ENCODE results near the gene ZNF277. TPM values are rescaled to one million over a fixed set of nuclear protein-coding genes. Genes with fewer than 3 reads are reported as not detected.
"Not testable (repeated sequence)": the region's sequence is repeated elsewhere in the genome, so short reads cannot be mapped to it uniquely, and the experiment has no call there.

Gene ZNF277
- polyA plus RNA-seq, 2 donors = 10.3 to 14.5 TPM

GRCh38 chr7:112316803-112317202 lies 110.3 kb downstream of the ZNF277 start:
- 94 to 96% methylated on average over 2 of the region's 2 CpGs for WGBS, 2 donors
- H3K36me3 ChIP-seq (ENCODE audit: control insufficient read depth in 2 of 2, insufficient read depth in 2 of 2, low read length in 1 of 2); H3K9me3 ChIP-seq (ENCODE audit: control insufficient read depth in 2 of 2, insufficient read depth in 1 of 2, low read depth in 1 of 2, low read length in 1 of 2); H3K4me3 ChIP-seq (ENCODE audit: low read depth in 1 of 2, low read length in 2 of 2); H3K4me1 ChIP-seq (ENCODE audit: control insufficient read depth in 2 of 2, insufficient read depth in 2 of 2, low read length in 1 of 2); H3K27me3 ChIP-seq (ENCODE audit: control insufficient read depth in 1 of 2, insufficient read depth in 2 of 2, low read length in 2 of 2); H3K27ac ChIP-seq (ENCODE audit: low read depth in 2 of 2, low read length in 1 of 2): not testable (repeated sequence)

- Histone ChIP-seq H3K4me3 (ENCODE audit: low read depth in 1 of 2, low read length in 2 of 2) (no peak overlapping the region), H3K36me3 (ENCODE audit: control insufficient read depth in 2 of 2, insufficient read depth in 2 of 2, low read length in 1 of 2) (peaks cover 0 to 8% of the 10 kb centered on the region in 2 donors)
- 97 to 98% methylated on average over 1 of the region's 1 CpG for WGBS, 2 donors
Measured at GRCh38 chr7:112322070-112322469, 115.6 kb downstream of the ZNF277 start.

GRCh38 chr7:112327566-112327965 lies 121.1 kb downstream of the ZNF277 start:
- Histone ChIP-seq H3K4me1 (ENCODE audit: control insufficient read depth in 2 of 2, insufficient read depth in 2 of 2, low read length in 1 of 2) (no peaks in the 10 kb centered on the region), H3K27me3 (ENCODE audit: control insufficient read depth in 1 of 2, insufficient read depth in 2 of 2, low read length in 2 of 2) (no peaks in the 10 kb centered on the region), H3K36me3 (ENCODE audit: control insufficient read depth in 2 of 2, insufficient read depth in 2 of 2, low read length in 1 of 2) (peaks cover 0 to 10% of the 10 kb centered on the region in 2 donors)

More at GRCh38 chr7:112322070-112322469, 115.6 kb downstream of the ZNF277 start:
- no peaks in the 10 kb centered on the region for H3K4me1 ChIP-seq (ENCODE audit: control insufficient read depth in 2 of 2, insufficient read depth in 2 of 2, low read length in 1 of 2)
- H3K27me3 ChIP-seq (ENCODE audit: control insufficient read depth in 1 of 2, insufficient read depth in 2 of 2, low read length in 2 of 2) = no peaks in the 10 kb centered on the region
- H3K27ac ChIP-seq (ENCODE audit: low read depth in 2 of 2, low read length in 1 of 2) = no peak overlapping the region
- no peaks in the 10 kb centered on the region for H3K9me3 ChIP-seq (ENCODE audit: control insufficient read depth in 2 of 2, insufficient read depth in 1 of 2, low read depth in 1 of 2, low read length in 1 of 2)

GRCh38 chr7:112331492-112331891 lies 125.0 kb downstream of the ZNF277 start:
- no peak overlapping the region for H3K27ac ChIP-seq (ENCODE audit: low read depth in 2 of 2, low read length in 1 of 2)
- 73 to 78% methylated on average over 1 of the region's 1 CpG for whole genome bisulfite sequencing, 2 donors
- H3K4me3 ChIP-seq (ENCODE audit: low read depth in 1 of 2, low read length in 2 of 2) = no peak overlapping the region
- no peaks in the 10 kb centered on the region for H3K27me3 ChIP-seq (ENCODE audit: control insufficient read depth in 1 of 2, insufficient read depth in 2 of 2, low read length in 2 of 2)
- peaks cover 0 to 4% of the 10 kb centered on the region in 2 donors for H3K36me3 ChIP-seq (ENCODE audit: control insufficient read depth in 2 of 2, insufficient read depth in 2 of 2, low read length in 1 of 2)
- H3K9me3 ChIP-seq (ENCODE audit: control insufficient read depth in 2 of 2, insufficient read depth in 1 of 2, low read depth in 1 of 2, low read length in 1 of 2) = no peaks in the 10 kb centered on the region
- H3K4me1 ChIP-seq (ENCODE audit: control insufficient read depth in 2 of 2, insufficient read depth in 2 of 2, low read length in 1 of 2) = no peaks in the 10 kb centered on the region

More at GRCh38 chr7:112327566-112327965, 121.1 kb downstream of the ZNF277 start:
- WGBS, 2 donors = 77 to 85% methylated on average over 1 of the region's 1 CpG
- no peaks in the 10 kb centered on the region for H3K9me3 ChIP-seq (ENCODE audit: control insufficient read depth in 2 of 2, insufficient read depth in 1 of 2, low read depth in 1 of 2, low read length in 1 of 2)
- no peak overlapping the region for H3K27ac ChIP-seq (ENCODE audit: low read depth in 2 of 2, low read length in 1 of 2)
- H3K4me3 ChIP-seq (ENCODE audit: low read depth in 1 of 2, low read length in 2 of 2) = no peak overlapping the region

GRCh38 chr7:112334366-112334765 lies 127.9 kb downstream of the ZNF277 start:
- no peaks in the 10 kb centered on the region for H3K9me3 ChIP-seq (ENCODE audit: control insufficient read depth in 2 of 2, insufficient read depth in 1 of 2, low read depth in 1 of 2, low read length in 1 of 2)
- H3K4me3 ChIP-seq (ENCODE audit: low read depth in 1 of 2, low read length in 2 of 2) = no peak overlapping the region
- peaks cover 0 to 2% of the 10 kb centered on the region in 2 donors for H3K36me3 ChIP-seq (ENCODE audit: control insufficient read depth in 2 of 2, insufficient read depth in 2 of 2, low read length in 1 of 2)
- H3K4me1 ChIP-seq (ENCODE audit: control insufficient read depth in 2 of 2, insufficient read depth in 2 of 2, low read length in 1 of 2) = no peaks in the 10 kb centered on the region
- no peaks in the 10 kb centered on the region for H3K27me3 ChIP-seq (ENCODE audit: control insufficient read depth in 1 of 2, insufficient read depth in 2 of 2, low read length in 2 of 2)
- 56 to 64% methylated on average over 1 of the region's 1 CpG for WGBS, 2 donors
- H3K27ac ChIP-seq (ENCODE audit: low read depth in 2 of 2, low read length in 1 of 2) = no peak overlapping the region

- WGBS, 2 donors = 88 to 96% methylated on average over 2 of the region's 2 CpGs
- no peaks in the 10 kb centered on the region for H3K27me3 ChIP-seq (ENCODE audit: control insufficient read depth in 1 of 2, insufficient read depth in 2 of 2, low read length in 2 of 2)
- H3K4me1 ChIP-seq (ENCODE audit: control insufficient read depth in 2 of 2, insufficient read depth in 2 of 2, low read length in 1 of 2) = no peaks in the 10 kb centered on the region
- no peaks in the 10 kb centered on the region for H3K9me3 ChIP-seq (ENCODE audit: control insufficient read depth in 2 of 2, insufficient read depth in 1 of 2, low read depth in 1 of 2, low read length in 1 of 2)
- no peak overlapping the region for H3K27ac ChIP-seq (ENCODE audit: low read depth in 2 of 2, low read length in 1 of 2)
- no peak overlapping the region for H3K4me3 ChIP-seq (ENCODE audit: low read depth in 1 of 2, low read length in 2 of 2)
- peaks cover 0 to 2% of the 10 kb centered on the region in 2 donors for H3K36me3 ChIP-seq (ENCODE audit: control insufficient read depth in 2 of 2, insufficient read depth in 2 of 2, low read length in 1 of 2)
Measured at GRCh38 chr7:112336261-112336660, 129.8 kb downstream of the ZNF277 start.

- no peaks in the 10 kb centered on the region for H3K9me3 ChIP-seq (ENCODE audit: control insufficient read depth in 2 of 2, insufficient read depth in 1 of 2, low read depth in 1 of 2, low read length in 1 of 2)
- no peaks in the 10 kb centered on the region for H3K4me1 ChIP-seq (ENCODE audit: control insufficient read depth in 2 of 2, insufficient read depth in 2 of 2, low read length in 1 of 2)
- WGBS, 2 donors = 83 to 89% methylated on average over 8 of the region's 8 CpGs
- H3K27me3 ChIP-seq (ENCODE audit: control insufficient read depth in 1 of 2, insufficient read depth in 2 of 2, low read length in 2 of 2) = no peaks in the 10 kb centered on the region
- no peak overlapping the region for H3K4me3 ChIP-seq (ENCODE audit: low read depth in 1 of 2, low read length in 2 of 2)
- no peak overlapping the region for H3K27ac ChIP-seq (ENCODE audit: low read depth in 2 of 2, low read length in 1 of 2)
- H3K36me3 ChIP-seq (ENCODE audit: control insufficient read depth in 2 of 2, insufficient read depth in 2 of 2, low read length in 1 of 2) = peaks cover 3% of the 10 kb centered on the region in 2 donors
Measured at GRCh38 chr7:112336936-112337576, 130.6 kb downstream of the ZNF277 start.

GRCh38 chr7:112337892-112338291 lies 131.4 kb downstream of the ZNF277 start:
- Histone ChIP-seq H3K9me3 (ENCODE audit: control insufficient read depth in 2 of 2, insufficient read depth in 1 of 2, low read depth in 1 of 2, low read length in 1 of 2) (no peaks in the 10 kb centered on the region), H3K4me1 (ENCODE audit: control insufficient read depth in 2 of 2, insufficient read depth in 2 of 2, low read length in 1 of 2) (no peaks in the 10 kb centered on the region), H3K27ac (ENCODE audit: low read depth in 2 of 2, low read length in 1 of 2) (no peak overlapping the region), H3K4me3 (ENCODE audit: low read depth in 1 of 2, low read length in 2 of 2) (no peak overlapping the region), H3K36me3 (ENCODE audit: control insufficient read depth in 2 of 2, insufficient read depth in 2 of 2, low read length in 1 of 2) (peaks cover 3% of the 10 kb centered on the region in 2 donors), H3K27me3 (ENCODE audit: control insufficient read depth in 1 of 2, insufficient read depth in 2 of 2, low read length in 2 of 2) (no peaks in the 10 kb centered on the region)
- WGBS, 2 donors = 95% methylated on average over 2 of the region's 2 CpGs

GRCh38 chr7:112338786-112339185 lies 132.3 kb downstream of the ZNF277 start:
- H3K27me3 ChIP-seq (ENCODE audit: control insufficient read depth in 1 of 2, insufficient read depth in 2 of 2, low read length in 2 of 2) = no peaks in the 10 kb centered on the region
- 91 to 97% methylated on average over 4 of the region's 4 CpGs for WGBS, 2 donors
- H3K36me3 ChIP-seq (ENCODE audit: control insufficient read depth in 2 of 2, insufficient read depth in 2 of 2, low read length in 1 of 2) = peaks cover 3% of the 10 kb centered on the region in 2 donors
- no peaks in the 10 kb centered on the region for H3K4me1 ChIP-seq (ENCODE audit: control insufficient read depth in 2 of 2, insufficient read depth in 2 of 2, low read length in 1 of 2)
- no peak overlapping the region for H3K4me3 ChIP-seq (ENCODE audit: low read depth in 1 of 2, low read length in 2 of 2)
- no peaks in the 10 kb centered on the region for H3K9me3 ChIP-seq (ENCODE audit: control insufficient read depth in 2 of 2, insufficient read depth in 1 of 2, low read depth in 1 of 2, low read length in 1 of 2)
- no peak overlapping the region for H3K27ac ChIP-seq (ENCODE audit: low read depth in 2 of 2, low read length in 1 of 2)

GRCh38 chr7:112341464-112341863 lies 135.0 kb downstream of the ZNF277 start:
- Histone ChIP-seq H3K4me3 (ENCODE audit: low read depth in 1 of 2, low read length in 2 of 2) (no peak overlapping the region), H3K36me3 (ENCODE audit: control insufficient read depth in 2 of 2, insufficient read depth in 2 of 2, low read length in 1 of 2) (peaks cover 2 to 3% of the 10 kb centered on the region in 2 donors), H3K27ac (ENCODE audit: low read depth in 2 of 2, low read length in 1 of 2) (no peak overlapping the region), H3K4me1 (ENCODE audit: control insufficient read depth in 2 of 2, insufficient read depth in 2 of 2, low read length in 1 of 2) (no peaks in the 10 kb centered on the region), H3K9me3 (ENCODE audit: control insufficient read depth in 2 of 2, insufficient read depth in 1 of 2, low read depth in 1 of 2, low read length in 1 of 2) (no peaks in the 10 kb centered on the region), H3K27me3 (ENCODE audit: control insufficient read depth in 1 of 2, insufficient read depth in 2 of 2, low read length in 2 of 2) (no peaks in the 10 kb centered on the region)
- 89 to 90% methylated on average over 2 of the region's 2 CpGs for WGBS, 2 donors

All from esophagus (tissue), 2 donors.